Liver (tissue), 3 donors: ENCODE measurements around the gene KMT5B.

Experiments
- EGR1 ChIP-seq, 2 donors: IDR thresholded peaks; 2 replicates each; pipeline ENCODE4 v1.6.1; 2016 to 2018; ENCODE audit warnings: antibody characterized with exemption in 2 of 2, low read depth in 2 of 2
- GABPA ChIP-seq, 2 donors: IDR thresholded peaks in 1 of 2; conservative IDR thresholded peaks in 1 of 2; 2 replicates each; pipeline ENCODE4 v1.6.1; 2016; ENCODE audit warnings: antibody characterized with exemption in 2 of 2, mild to moderate bottlenecking in 1 of 2, moderate library complexity in 1 of 2
- JUND ChIP-seq, 2 donors: IDR thresholded peaks; 2 replicates each; pipeline ENCODE4 v1.6.1; 2016; ENCODE audit warnings: antibody characterized with exemption in 2 of 2
- RAD21 ChIP-seq, 2 donors: IDR thresholded peaks; 2 replicates each; pipeline ENCODE4 v1.6.1; 2016; ENCODE audit warnings: antibody characterized with exemption in 2 of 2, mild to moderate bottlenecking in 2 of 2
- REST ChIP-seq: IDR thresholded peaks from 2 replicates; pipeline ENCODE4 v1.6.1; 2016; ENCODE audit warnings: antibody characterized with exemption, mild to moderate bottlenecking
- RXRA ChIP-seq, 2 donors: IDR thresholded peaks; 2 replicates each; pipeline ENCODE4 v1.6.1; 2017 to 2018; ENCODE audit warnings: antibody characterized with exemption in 2 of 2, mild to moderate bottlenecking in 1 of 2
- SP1 ChIP-seq: IDR thresholded peaks from 2 replicates; pipeline ENCODE4 v1.6.1; 2018; ENCODE audit warnings: antibody characterized with exemption, mild to moderate bottlenecking
- TAF1 ChIP-seq: conservative IDR thresholded peaks from 2 replicates; pipeline ENCODE4 v1.6.1; 2016; ENCODE audit warnings: antibody characterized with exemption, mild to moderate bottlenecking
- YY1 ChIP-seq: IDR thresholded peaks from 2 replicates; pipeline ENCODE4 v1.6.1; 2016; ENCODE audit warnings: antibody characterized with exemption, mild to moderate bottlenecking
- ZBTB33 ChIP-seq: IDR thresholded peaks from 2 replicates; pipeline ENCODE4 v1.6.1; 2016; ENCODE audit warnings: antibody characterized with exemption
- TF ChIP-seq, protein P1 (sequence below): fragments of 150-350 bp; IDR thresholded peaks from 2 replicates; pipeline ENCODE4 v1.5.1; 2017; ENCODE audit warnings: improper control_type of control experiment, low read depth, low read length; ENCODE audit not compliant: missing input control
- TF ChIP-seq, protein P2 (sequence below): IDR thresholded peaks from 2 replicates; pipeline ENCODE4 v1.6.1; 2016; ENCODE audit warnings: antibody characterized with exemption
- donor health status: healthy.
- donor health status: healthy.

- TF ChIP-seq SP1 (no peak), GABPA (IDR thresholded peaks at IDR 0.05 in 1 of 2, conservative IDR thresholded peaks at IDR 0.05 in 1 of 2) (no peak), JUND (IDR thresholded peaks at IDR 0.05) (no peak), RAD21 (IDR thresholded peaks at IDR 0.05) (no peak), RXRA (IDR thresholded peaks at IDR 0.05) (no peak), TAF1 (no peak), REST (no peak), YY1 (no peak), EGR1 (IDR thresholded peaks at IDR 0.05; ENCODE audit: low read depth in 2 of 2) (no peak), ZBTB33 (no peak)
- TF ChIP-seq, protein P1, sequence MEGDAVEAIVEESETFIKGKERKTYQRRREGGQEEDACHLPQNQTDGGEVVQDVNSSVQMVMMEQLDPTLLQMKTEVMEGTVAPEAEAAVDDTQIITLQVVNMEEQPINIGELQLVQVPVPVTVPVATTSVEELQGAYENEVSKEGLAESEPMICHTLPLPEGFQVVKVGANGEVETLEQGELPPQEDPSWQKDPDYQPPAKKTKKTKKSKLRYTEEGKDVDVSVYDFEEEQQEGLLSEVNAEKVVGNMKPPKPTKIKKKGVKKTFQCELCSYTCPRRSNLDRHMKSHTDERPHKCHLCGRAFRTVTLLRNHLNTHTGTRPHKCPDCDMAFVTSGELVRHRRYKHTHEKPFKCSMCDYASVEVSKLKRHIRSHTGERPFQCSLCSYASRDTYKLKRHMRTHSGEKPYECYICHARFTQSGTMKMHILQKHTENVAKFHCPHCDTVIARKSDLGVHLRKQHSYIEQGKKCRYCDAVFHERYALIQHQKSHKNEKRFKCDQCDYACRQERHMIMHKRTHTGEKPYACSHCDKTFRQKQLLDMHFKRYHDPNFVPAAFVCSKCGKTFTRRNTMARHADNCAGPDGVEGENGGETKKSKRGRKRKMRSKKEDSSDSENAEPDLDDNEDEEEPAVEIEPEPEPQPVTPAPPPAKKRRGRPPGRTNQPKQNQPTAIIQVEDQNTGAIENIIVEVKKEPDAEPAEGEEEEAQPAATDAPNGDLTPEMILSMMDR, result no peak
- TF ChIP-seq, protein P2, sequence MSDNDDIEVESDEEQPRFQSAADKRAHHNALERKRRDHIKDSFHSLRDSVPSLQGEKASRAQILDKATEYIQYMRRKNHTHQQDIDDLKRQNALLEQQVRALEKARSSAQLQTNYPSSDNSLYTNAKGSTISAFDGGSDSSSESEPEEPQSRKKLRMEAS, result no peak
These were observed 2.0 kb upstream of the KMT5B start for GRCh38 chr11:68215087-68215445.
